ENCODE data around the gene MPDZ. TPM values are rescaled to one million over a fixed set of nuclear protein-coding genes. Genes with fewer than 3 reads are reported as not detected.

The MPDZ gene
- polyA plus RNA-seq, 2 of the 4 experiments (the other 2 are of a cell fraction): 19.5 to 36.4 TPM

GRCh38 chr9:13061390-13061789 lies 218.1 kb downstream of the MPDZ start (continued):
- no peak for TF ChIP-seq RNF2 (IDR thresholded peaks at IDR 0.05; ENCODE audit: borderline replicate concordance, low read depth)

Data from A549 (cell line).